K562 (cell line): Measurements from ENCODE around the gene ITPRIP. TPM values are rescaled to one million over a fixed set of nuclear protein-coding genes. Genes with fewer than 3 reads are reported as not detected.

Experiments used
- CREM ChIP-seq: IDR thresholded peaks from 2 replicates; pipeline ENCODE4 v1.6.1; 2014; ENCODE audit warnings: antibody characterized with exemption, low read depth
- EP400 ChIP-seq: fragments of 450-650 bp; IDR thresholded peaks from 2 replicates; pipeline ENCODE4 v1.6.1; 2017; ENCODE audit warnings: antibody characterized with exemption, mild to moderate bottlenecking, moderate library complexity
- ETV1 ChIP-seq: fragments of 450-650 bp; conservative IDR thresholded peaks from 2 replicates; pipeline ENCODE4 v1.6.1; 2016; ENCODE audit warnings: missing genetic modification characterization, control low read depth, low read depth, missing compliant biosample characterization
- JUND ChIP-seq, 2 experiments: IDR thresholded peaks; 2 replicates in 1 of 2; 3 replicates in 1 of 2; pipeline ENCODE4 v1.6.1; 2011; ENCODE audit warnings: borderline replicate concordance in 2 of 2, low read depth in 2 of 2, low read length in 2 of 2, improper control_type of control experiment in 1 of 2, missing biosample characterization in 1 of 2, missing genetic modification characterization in 1 of 2, missing genetic modification reagents in 1 of 2
- OTX1 ChIP-seq: fragments of 450-650 bp; formaldehyde crosslinking; IDR thresholded peaks from 2 replicates; pipeline ENCODE4 v1.4.0; 2022; ENCODE audit warnings: mild to moderate bottlenecking
- RFX1 ChIP-seq: fragments of 450-650 bp; IDR thresholded peaks from 2 replicates; pipeline ENCODE4 v1.6.1; 2016; ENCODE audit warnings: mild to moderate bottlenecking, moderate library complexity
- RHOXF2B ChIP-seq: fragments of 250-450 bp; sonication (Bioruptor Pico); conservative IDR thresholded peaks from 2 replicates; pipeline ENCODE4 v1.5.1; 2021
- TRIM28 ChIP-seq: fragments of 450-650 bp; IDR thresholded peaks from 2 replicates; pipeline ENCODE4 v1.6.1; 2017
- polyA plus RNA-seq, 8 experiments: library from polyadenylated mRNA; depleted of rRNA in 4 of 8; stranded (reverse) in 5 of 8; unstranded in 3 of 8; fragments of >200 nt; fragmentation: Nextera tagmentation in 2 of 8; fragmentation: Illumina TruSeq in 1 of 8; extraction: Ambion mirVana in 2 of 8; extraction: Trizol in 1 of 8; gene quantifications; 2 replicates each; pipeline versions ENCODE4 v1.2.1 to v1.2.3, GENCODE V29; 2011 to 2014; ENCODE audit warnings: inconsistent platforms in 1 of 8, missing spikeins in 1 of 8
- total RNA-seq, 7 experiments: library from RNA; depleted of rRNA in 6 of 7; stranded (reverse); fragments of >200 nt in 6 of 7; fragmentation: Illumina TruSeq in 2 of 7; extraction: Trizol in 2 of 7; gene quantifications; 2 replicates each; pipeline versions ENCODE4 v1.2.1 to v1.2.3, GENCODE V29; 2011 to 2021; ENCODE audit warnings: low replicate concordance in 1 of 7
- TF ChIP-seq, protein P1 (sequence below): fragments of 250-450 bp; sonication (Bioruptor Pico); IDR thresholded peaks from 2 replicates; pipeline ENCODE4 v1.4.0; 2020; ENCODE audit warnings: mild to moderate bottlenecking

Gene ITPRIP
- total and polyA plus RNA-seq, 9 of the 15 experiments (the other 6 are each of a cell fraction or from before 2014, with no cell fraction given): 4.4 to 28.5 (median 10.9) TPM

DNA sequence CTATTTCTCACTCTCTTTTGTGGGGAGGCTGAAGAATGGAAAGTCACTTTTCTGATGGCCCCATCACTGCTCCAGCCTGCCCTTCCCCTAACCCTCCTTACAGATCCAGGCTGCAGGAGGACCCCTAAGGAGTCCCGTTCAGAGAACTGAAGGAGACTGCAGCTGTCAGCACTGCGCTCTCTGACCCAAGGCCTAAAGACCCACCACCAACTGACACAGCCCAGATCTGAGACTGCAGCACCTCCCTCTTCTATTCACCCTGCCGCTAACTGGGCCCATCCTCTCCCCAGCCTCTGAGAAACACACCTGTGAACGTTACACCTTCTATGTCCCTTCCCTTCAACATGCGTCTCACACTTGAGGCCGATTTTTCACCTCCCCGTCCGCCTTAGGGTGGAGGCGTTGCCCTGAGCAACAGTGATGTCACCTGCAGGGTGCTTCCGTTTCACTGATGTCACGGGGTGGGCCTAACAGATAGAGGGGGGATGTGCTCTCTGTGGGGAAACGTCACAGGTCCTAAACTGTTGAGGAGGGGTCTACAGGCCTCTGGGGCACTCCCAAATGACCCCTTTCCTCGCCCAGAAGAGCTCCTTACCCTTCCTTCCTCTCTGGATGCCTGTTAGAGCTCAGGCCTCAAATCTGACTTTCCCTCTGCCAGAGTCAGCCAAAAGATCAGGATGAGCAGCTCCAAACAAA lies 5.1 kb downstream of the ITPRIP start (continued):
- peak; percentile 43; the same call in 1 of the 2 replicates for TF ChIP-seq JUND (IDR thresholded peaks at IDR 0.05; ENCODE audit: borderline replicate concordance, low read depth, low read length)
- no peak for TF ChIP-seq JUND (tag; IDR thresholded peaks at IDR 0.05; ENCODE audit: borderline replicate concordance, low read depth, low read length)
- no peak for TF ChIP-seq RHOXF2B (CRISPR knock-in tag)
- 0 out of 2 replicates have a peak, but pooled peaks have one; percentile 1 for TF ChIP-seq EP400
- no peak for TF ChIP-seq OTX1 (CRISPR knock-in tag)
- peak; percentile 89 for TF ChIP-seq CREM
- peak; percentile 91 for TF ChIP-seq RFX1
- TF ChIP-seq, protein P1, sequence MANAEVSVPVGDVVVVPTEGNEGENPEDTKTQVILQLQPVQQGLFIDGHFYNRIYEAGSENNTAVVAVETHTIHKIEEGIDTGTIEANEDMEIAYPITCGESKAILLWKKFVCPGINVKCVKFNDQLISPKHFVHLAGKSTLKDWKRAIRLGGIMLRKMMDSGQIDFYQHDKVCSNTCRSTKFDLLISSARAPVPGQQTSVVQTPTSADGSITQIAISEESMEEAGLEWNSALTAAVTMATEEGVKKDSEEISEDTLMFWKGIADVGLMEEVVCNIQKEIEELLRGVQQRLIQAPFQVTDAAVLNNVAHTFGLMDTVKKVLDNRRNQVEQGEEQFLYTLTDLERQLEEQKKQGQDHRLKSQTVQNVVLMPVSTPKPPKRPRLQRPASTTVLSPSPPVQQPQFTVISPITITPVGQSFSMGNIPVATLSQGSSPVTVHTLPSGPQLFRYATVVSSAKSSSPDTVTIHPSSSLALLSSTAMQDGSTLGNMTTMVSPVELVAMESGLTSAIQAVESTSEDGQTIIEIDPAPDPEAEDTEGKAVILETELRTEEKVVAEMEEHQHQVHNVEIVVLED (CRISPR knock-in tag): no peak
- no peak for TF ChIP-seq TRIM28
- TF ChIP-seq ETV1 (tag): 0 out of 2 replicates have a peak, but pooled peaks have one; percentile 22
